Hematopoietic multipotent progenitor cell treated with erythropoietin and hydrocortisone succinate and interleukin-3 and kit ligand, for 4 days (in vitro differentiated cells): ENCODE measurements around the gene VPS26B.
"Not testable (repeated sequence)": the region's sequence is repeated elsewhere in the genome, so short reads cannot be mapped to it uniquely, and the experiment has no call there.

ENCODE experiments used
- DNase-seq: peaks from one replicate; pipeline ENCODE4 v3.0.0-alpha.2; 2015

The VPS26B gene

DNA sequence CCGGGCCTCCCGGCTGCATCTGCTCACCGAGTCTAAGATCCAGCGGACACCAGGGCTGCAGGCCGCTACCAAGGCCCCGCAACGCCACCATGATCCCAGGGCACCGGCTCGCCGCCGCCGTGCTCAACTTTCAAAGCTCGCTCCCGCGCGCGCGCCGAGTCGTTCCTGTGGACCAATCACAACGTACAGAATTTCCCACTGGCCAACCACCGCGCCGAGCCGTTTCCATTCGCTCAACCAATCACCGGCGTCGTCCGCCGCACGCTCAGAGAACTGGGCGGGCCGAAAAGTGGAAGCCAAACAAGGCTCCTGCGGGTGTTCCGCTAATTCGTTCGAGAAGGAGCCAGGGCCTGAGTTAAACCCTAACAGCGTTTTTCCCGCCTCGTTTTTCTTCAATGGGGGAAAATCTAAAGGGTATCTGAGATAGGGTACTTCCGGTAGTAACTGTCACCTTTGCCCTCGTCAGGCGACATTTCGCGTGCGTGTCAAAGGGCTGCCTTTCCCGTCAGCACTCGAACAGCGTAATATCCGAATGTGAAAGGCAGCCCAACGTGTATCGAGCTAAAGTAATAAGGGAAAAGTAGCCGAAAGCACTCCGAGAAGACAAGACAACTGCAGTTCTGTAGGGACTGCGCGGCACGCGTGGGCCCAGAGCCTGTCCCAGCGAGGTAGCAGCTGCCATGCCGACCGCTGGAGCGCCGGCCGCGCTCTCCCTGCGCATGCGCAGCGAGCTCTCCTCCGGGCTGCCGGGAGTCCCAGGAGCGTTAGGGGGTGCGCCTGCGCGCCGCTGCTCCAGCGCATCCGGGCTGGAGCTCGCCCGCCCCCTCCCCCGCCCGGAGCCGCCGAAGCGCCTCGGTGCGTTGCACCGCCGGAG is at the start of gene VPS26B, which contains the start of gene NCAPD3:
TSS of gene VPS26B (plus strand) at position 836 of the 874 bp plus-strand sequence. CDS start 452 bp downstream, outside the sequence.
TSS of gene NCAPD3 (minus strand) at position 132 of the 874 bp plus-strand sequence. CDS start at position 91, 41 bp downstream.
- DNase-seq, result peak; percentile 99

DNA sequence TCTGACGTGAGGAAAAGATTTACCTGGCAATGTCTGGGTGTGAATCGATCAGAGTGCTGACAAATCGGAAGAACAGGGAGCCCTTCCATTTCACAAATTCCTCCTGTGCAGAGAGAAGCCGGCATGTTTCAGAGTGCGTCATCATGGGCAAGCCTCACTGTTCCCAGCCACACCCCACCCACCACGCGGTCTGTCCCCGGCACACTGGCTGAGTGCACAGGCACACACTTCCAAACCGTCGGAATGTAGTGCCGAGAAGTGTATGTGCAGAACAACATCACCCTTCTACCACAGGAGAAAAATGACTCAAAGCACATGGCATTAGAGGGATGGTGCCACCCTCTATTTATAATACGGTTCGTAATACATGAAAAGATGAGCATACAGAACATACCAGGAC is 48.2 kb upstream of the VPS26B start:
- no peak for DNase-seq

DNA sequence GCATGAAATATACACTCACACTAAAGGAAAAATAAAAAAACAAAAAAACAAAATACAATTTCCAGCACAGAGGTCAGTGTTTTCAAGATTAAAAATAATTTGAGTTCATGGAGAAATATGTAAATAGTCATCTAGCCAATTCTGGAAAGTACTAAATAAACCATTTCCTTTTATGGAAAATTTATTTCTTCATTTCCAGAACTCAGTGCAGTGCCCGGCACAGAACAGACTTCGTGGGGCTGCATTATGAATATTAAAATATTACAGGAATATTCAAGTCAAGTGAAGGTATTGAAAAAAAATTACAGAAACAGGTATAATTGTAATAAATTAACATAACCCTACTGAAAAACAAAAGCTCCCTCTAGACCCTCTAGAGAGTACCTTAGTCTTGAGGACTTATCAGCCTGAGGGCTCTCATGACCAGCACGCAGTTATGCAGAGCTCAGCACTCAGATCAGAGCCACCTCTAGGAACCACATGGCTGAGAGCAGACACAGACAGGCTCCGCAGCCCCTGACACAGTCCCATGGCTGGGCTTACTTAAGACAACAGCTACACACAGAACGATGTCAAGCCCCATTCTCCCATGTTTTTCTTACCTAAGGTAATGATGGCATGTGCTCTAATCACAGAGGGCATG is 46.3 kb upstream of the VPS26B start:
- no peak for DNase-seq

DNA sequence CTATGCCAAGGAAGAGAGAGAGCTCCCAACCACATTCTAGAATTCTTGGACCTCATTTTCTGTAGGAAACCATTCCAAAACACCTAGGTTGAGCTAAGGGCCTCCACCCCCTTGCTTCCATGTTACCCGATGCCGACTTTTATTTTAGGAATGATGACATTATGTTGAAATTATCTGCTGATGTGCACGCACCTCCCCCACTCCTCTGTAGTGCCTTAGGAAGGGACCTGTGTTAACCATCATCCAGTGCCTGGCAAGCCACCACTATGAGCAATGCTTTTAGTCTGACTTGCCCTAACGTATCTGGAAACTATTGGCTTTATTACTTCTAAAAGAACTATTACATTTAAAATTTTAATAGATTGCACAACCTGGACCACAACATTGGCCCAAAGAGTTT is 42.8 kb upstream of the VPS26B start:
- no peak for DNase-seq

DNA sequence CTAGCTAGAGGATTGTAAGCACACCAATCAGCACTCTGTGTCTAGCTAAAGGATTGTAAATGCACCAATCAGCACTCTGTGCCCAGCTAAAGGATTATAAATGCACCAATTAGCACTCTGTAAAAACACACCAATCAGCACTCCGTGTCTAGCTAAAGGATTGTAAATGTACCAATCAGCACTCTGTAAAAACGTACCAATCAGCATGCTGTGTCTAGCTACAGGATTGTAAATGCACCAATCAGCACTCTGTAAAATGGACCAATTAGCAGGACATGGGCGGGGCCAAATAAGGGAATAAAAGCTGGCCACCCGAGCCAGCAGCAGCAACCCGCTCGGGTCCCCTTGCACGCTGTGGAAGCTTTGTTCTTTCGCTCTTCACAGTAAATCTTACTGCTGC is 36.4 kb upstream of the VPS26B start:
- DNase-seq, result not testable (repeated sequence)

DNA sequence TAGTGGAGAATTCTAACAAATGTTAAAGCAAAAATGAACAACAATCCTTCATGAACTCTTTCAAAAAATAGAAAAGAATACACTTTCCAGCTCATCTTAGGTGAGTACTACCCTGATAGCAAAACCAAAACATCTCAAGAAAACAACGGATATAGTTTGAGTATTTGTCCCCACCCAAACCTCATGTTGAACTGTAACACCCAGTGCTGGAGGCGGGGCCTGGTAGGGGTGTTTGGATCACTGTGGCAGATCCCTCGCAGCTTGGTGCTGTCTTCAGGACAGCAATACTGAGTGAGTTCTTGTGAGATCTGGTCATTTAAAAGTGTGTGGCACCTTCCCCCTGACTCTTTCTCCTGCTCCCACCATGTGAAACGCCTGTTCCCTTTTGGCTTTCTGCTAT is 27.7 kb upstream of the VPS26B start:
- DNase-seq, result no peak

DNA sequence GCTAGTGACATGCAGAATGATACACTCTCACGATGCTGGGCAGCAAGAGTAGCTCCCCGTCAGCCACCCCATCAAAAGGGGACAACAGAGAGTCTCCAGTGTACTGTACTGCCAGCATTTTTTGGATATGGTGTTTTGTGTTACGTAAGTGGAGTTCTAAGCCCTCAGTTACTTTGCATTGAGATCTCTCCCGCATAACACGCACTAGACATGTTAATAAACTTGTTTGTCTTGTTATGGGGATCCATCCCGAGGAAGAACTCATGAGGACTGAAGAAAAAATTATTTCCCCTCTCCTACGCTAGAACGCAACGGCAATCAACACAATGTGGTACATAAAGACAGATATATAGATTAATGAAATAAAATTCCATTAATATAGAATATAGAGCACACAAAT is 24.9 kb upstream of the VPS26B start:
- no peak for DNase-seq

DNA sequence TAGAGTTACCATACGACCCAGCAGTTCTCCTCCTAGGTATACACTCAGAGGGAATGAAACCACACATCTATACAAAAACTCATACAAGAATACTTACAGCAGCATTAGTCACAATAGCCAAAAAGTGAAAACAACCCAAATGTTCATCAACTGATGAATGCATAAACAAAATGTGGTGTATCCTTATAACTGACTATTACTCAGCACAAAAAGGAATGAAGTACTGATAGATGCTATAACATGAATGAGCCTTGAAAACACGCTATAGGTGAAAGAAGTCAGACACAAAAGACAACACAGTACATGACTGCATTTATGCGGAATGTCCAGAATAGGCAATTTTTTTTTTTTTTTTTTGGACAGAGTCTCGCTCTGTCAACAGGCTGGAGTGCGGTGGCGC is 23.8 kb upstream of the VPS26B start:
- DNase-seq, result no peak

DNA sequence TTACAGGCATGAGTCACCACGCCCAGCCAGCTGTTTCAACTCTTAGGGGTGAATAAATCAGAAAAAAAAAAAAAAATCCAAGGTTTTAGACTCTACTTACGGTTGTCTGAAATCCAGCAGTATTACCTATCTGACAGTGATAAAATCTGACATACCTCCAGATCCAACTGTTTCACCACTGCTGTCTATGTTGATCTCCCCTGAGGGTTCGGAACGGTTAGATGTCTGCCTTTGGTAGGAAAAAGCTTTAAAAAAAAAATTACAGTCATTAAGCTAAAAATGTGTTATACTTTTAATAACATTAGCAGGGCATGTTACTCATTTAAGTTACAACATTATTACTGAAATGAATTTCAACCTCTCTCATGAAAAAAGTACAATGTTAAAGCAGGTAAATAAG is 21.8 kb upstream of the VPS26B start:
- DNase-seq, result no peak

DNA sequence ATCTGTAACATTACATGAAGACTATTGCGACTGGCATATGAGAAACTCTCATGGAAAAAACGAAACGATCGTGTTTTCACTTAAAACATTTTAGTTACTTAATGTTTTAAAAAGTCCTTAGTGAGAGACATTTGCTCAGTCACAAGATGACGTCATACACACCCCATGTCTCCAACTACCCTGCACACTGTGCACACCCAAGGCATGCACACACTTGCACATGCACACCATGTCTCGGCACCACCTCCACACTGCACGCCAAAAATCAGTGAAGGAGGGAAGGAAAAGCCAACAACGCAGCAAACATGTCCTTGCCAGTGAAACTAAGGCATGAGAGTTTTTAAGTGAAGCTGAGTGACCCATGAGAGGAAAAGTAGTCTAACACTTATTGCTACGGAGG is 18.7 kb upstream of the VPS26B start:
- no peak for DNase-seq

DNA sequence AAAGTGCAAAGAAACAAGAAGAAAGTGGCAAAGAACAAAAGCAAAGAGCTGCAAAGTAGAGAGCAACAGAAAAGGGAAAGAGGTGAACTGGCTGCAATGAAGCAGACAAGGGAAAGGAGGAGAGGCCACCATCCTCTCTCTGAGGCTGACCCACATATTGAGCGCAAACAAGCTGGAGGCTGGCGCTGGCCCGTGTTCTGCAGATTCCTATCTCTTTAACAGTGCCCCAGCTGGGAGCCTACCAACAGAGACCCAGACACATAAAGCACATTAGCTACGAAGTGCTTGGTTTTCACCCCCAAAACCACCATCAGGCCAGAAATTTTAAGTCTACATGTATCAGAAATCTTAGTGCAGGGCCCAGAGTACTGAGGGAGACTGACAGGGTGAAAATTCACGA is 18.3 kb upstream of the VPS26B start:
- no peak for DNase-seq

DNA sequence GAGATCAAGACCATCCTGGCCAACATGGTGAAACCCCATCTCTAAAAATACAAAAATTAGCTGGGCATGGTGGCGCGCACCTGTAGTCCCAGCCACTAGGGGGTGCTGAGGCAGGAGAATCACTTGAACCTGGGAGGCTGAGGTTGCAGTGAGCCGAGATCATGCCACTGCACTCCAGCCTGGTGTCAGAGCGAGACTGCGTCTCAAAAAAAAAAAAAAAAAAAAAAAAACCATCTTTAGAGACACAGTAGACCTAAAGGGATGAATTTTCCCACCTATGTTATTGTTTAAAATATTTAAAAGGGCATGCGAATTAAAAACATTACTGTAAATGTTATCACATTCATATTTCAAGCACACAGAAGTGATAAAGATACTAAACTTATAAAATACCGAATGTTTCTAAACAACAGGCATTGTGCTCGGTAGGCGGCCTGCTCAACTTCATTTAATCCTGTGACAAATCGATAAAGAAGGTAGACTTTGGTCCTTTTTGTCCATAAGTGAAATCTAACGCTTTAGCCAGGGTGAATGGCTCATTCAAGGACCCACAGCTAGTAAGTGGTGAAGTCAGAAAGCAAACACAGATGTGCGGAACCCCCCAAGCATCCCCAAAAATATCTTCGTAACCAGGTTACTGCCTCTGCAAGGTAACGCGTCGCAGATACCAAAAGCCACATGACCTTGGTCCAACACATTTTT is 16.8 kb upstream of the VPS26B start:
- DNase-seq, result peak; percentile 71

DNA sequence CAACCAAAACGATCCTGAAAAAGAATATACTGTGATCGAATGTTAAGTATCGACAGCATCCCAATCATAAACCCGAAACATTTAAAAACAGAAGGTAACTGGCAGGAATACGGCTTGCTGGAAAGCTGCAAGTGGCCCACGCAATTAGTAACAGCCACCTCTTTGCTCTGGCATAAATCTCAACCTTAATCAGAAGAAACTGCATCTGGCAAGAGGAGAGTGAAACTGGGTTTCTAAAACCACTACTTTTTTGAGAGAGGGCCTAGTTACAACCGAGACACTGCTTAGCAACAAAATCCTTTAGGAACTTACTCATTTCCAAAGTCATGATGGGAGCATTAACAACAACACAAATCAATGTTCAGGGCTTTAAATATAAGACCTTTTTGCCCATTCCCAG is 8.6 kb upstream of the VPS26B start:
- DNase-seq, result no peak

DNA sequence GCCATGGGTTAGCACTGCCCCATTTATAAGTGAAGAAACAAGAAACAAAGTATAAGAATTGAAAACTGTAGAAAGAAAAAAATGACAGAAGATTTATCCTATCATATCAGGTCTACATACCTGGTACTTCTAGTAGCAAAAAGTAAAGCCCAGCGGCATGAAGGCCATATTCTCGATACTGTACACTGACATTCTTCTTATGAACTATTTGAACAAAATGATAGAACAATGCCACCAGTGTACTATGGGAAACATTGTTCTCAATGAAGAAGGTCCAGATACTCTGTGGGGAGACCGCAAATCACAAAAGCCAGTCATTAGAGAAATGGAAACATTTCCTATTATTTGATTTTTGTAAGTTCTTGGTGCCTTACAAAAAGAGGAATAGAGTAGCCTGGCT is 7.7 kb upstream of the VPS26B start:
- no peak for DNase-seq

DNA sequence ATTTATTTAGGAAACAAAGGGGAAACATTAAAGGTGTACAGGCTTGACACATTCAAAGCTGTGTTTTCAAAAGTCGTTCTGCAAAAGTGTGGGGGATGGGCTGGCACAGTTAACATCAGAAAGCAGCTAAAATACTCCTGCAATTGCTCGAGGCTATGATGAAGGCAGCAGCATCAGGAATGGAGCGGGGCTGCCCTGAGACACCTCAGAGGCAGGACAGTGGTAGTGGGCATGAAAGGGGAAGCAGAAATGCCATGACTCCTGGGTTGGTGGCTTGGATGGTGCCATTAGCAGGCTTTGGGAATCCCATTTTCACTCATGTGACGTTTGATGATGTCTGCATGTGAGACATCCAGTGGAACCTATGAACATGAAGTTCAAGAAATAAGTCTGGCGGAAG is 1.4 kb upstream of the VPS26B start:
- DNase-seq, result peak; percentile 49

DNA sequence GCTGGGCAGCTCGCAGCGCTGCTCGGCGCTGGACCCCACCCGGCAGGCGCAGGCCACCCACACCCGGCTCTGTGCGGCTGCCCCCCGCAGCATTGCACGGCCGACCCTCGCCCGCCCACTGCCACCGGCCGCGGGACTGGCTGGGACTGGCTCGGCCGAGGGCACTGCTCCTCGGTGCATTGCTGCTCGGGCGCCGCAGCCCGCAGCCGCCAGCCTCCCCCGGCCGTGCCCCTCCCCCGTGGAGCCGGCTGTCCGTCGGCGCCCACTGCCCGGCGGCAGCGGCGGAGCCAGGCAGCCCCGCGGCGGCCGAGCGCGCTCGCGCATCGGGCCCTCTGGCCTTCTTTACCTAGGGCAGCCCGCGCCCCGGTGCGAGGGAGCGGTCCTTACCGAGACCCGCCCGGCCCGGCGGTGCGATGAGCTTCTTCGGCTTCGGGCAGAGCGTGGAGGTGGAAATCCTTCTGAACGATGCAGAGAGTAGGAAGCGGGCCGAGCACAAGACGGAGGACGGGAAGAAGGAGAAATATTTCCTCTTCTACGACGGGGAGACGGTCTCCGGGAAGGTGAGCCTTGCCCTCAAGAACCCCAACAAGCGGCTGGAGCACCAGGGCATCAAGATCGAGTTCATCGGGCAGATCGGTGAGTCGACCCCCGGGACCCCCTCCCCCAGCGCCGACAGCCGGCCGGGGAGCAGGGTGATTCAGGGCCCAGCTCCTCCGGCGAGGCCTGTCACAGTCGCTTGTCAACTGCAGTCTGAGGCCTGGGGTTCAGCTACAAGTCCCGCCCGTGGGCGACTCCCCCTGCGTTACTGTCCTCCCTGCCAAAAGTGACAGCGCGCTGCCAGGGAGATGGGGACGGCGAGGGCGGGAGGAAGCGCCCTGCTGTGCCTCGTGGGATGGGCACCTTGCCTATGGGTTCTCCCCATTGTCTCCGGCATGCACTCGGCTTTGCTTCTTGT is 516 bp downstream of the VPS26B start:
- peak; percentile 87 for DNase-seq

DNA sequence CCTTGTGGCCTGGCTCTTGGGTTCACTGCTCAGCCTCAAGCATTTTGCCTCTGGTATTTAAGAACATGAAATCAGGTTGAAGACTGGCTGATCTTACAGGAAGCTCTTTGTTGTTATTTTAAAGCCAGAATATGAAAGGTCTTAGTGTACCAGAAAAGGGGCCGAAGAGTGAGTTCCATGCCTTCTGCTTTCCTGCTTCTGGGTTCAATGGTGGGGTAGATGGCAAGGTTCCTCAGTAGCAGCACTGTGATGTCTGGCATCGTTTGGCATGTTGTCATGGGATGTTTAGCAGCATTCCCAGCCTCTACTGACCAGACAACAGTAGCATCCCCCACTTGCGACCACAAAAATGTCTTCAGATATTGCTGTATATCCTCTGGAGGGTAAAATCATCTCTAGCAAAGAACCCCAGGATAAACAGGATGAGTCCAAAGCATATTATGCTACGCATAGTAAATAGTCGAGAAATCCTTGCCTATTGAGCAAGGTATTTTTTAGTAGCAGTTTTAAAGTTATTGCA is 2.4 kb downstream of the VPS26B start:
- no peak for DNase-seq

DNA sequence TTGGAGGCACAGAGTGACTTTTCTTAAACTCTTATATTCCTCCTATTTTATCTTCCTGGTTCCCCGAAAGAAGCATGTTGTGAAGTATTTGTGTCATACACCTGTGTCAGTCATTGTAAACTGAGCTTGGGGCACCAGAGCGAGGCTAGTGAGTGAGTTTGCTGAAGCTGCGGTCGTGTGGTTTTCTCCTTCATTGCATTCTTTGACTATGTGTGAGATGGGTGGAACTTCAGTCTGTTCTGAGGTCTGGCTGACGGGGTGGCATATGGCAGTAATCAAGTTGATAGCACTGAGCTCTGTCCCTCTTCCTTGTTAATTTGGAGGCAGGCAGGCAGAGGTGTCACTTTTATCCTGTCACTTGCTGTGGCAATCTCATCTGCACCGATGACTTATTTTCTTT is 4.2 kb downstream of the VPS26B start:
- DNase-seq, result no peak

DNA sequence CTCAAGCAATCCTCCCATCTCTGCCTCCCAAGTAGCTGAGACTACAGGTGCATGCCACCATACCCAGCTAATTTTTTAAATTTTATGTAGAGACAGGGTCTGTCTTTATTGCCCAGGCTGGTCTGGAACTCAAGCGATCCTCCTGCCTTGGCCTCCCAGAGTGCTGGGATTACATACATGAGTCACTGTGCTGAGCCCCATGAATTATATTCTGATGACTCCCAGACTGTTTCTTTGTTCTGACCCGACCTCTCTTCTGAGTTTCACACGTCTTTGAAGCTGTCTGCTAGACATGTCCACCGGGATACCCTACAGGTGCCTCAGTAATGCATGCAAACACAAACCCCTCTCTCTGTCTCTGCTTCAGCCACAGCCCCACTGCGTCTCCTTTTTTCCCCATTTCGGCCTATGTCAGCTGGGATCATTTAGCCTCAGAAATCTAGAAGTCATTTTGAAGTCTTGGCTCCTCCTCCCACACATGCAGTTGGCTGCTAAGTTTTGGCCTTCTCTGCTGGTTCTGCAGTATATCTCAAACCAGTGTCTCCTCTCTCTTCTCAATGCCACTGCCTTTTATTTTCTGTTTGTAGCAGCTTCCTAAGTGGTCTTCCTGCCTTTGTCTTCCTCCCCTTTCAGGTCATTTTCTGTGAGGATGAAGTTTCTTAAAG is 4.8 kb downstream of the VPS26B start:
- DNase-seq, result no peak

DNA sequence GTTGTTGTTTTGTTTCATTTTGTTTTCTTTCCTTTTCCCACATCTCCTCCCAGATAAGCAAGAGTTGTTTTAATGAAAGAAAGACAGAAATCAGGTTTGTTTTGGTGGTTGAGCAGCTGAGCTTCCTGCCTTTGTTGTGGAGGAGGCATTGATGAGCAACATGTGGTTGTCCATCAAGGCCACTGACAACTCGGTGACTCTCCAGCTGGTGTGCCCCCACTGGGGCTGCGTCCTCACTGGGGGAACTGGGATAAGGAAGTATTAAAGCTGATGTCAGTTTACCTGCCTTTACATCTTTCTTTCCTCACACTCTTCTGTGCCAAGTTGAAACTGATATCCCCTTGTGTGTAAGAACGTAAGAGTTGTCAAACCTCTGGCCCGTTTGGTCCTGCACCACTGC is 5.9 kb downstream of the VPS26B start:
- DNase-seq, result no peak

DNA sequence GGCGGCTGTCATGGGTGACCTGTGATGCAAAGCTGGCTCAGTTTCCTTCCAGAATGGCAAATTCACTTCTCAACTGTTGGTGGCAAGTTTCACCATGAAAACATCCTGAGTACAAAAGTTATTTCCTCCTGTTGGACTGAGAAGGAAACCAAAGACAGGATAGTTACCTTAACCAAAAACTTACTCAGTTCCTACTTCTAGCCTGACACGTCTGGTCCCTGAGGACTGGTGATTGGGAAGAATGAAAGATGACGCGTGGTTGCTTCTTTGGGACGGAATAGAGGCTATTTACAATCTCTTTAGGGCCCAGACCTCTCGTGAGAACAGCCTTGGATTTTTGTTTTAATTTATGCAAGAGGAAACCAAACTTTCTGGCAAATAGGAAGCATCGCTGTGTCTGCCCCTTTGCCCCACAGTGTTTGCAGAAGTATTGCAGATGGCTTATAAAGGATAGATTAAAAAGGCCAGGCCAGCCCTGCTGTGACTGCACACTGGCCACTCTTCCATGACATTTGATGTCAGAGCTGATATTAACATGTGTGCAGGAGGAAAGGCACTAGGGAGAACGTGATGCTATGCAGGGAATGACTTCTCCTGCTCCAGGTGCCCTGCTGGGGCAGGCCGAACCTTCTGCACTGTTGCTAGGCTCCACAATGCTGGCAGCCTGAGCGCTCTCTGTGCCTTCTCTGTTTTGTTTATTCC is 7.6 kb downstream of the VPS26B start:
- DNase-seq, result peak; percentile 54
